Measurements from ENCODE around the gene PHAF1. TPM values are rescaled to one million over a fixed set of nuclear protein-coding genes. Genes with fewer than 3 reads are reported as not detected.

Gene PHAF1
- total and polyA plus RNA-seq, 2 of the 13 experiments (the other 11 are each of a cell fraction or from before 2014, with no cell fraction given) = 48.3 to 174 TPM

GRCh38 chr16:67191995-67192681, 82.4 kb downstream of the PHAF1 start, which contains the start of gene E2F4 (continued):
- TF ChIP-seq ATF7-NPFF (CRISPR knock-in tag; IDR thresholded peaks at IDR 0.05; ENCODE audit: low read depth) (peak; percentile 93), TFAP4 (IDR thresholded peaks at IDR 0.05; ENCODE audit: borderline replicate concordance, low read depth) (peak; percentile 53; the same call in 1 of the 2 replicates), ZHX2 (IDR thresholded peaks at IDR 0.05; ENCODE audit: low read depth) (0 out of 2 replicates have a peak, but pooled peaks have one; percentile 70), ZHX2 (CRISPR knock-in tag; IDR thresholded peaks at IDR 0.05; ENCODE audit: borderline replicate concordance) (peak; percentile 86), ZNF564 (CRISPR knock-in tag; IDR thresholded peaks at IDR 0.05) (peak; percentile 80; the same call in 1 of the 2 replicates), SRY (CRISPR knock-in tag; IDR thresholded peaks at IDR 0.05) (peak; percentile 96), ATF5 (CRISPR knock-in tag; IDR thresholded peaks at IDR 0.05; ENCODE audit: low read depth) (no peak), ASH2L (IDR thresholded peaks at IDR 0.05; ENCODE audit: insufficient read length, low read depth, low read length) (peak; percentile 84), ZNF83 (CRISPR knock-in tag; IDR thresholded peaks at IDR 0.05; ENCODE audit: borderline replicate concordance) (no peak), MIER3 (CRISPR knock-in tag; IDR thresholded peaks at IDR 0.05; ENCODE audit: borderline replicate concordance) (peak; percentile 76), ELK4 (CRISPR knock-in tag; IDR thresholded peaks at IDR 0.05; ENCODE audit: borderline replicate concordance) (peak; percentile 58; the same call in 1 of the 2 replicates), MXI1 (IDR thresholded peaks at IDR 0.05; ENCODE audit: borderline replicate concordance, low read depth, low read length) (peak; percentile 89; the same call in 1 of the 3 replicates), ZNF597 (CRISPR knock-in tag; IDR thresholded peaks at IDR 0.05) (no peak), ZNF430 (CRISPR knock-in tag; IDR thresholded peaks at IDR 0.05) (peak; percentile 22), RAD51 (IDR thresholded peaks at IDR 0.05; ENCODE audit: borderline replicate concordance) (no peak), ZNF567 (CRISPR knock-in tag; IDR thresholded peaks at IDR 0.05; ENCODE audit: borderline replicate concordance) (no peak), PHF21A (CRISPR knock-in tag; IDR thresholded peaks at IDR 0.05) (no peak)

All from HepG2 (cell line).